Measurements from ENCODE around the gene CCDC184. TPM values are rescaled to one million over a fixed set of nuclear protein-coding genes. Genes with fewer than 3 reads are reported as not detected.

The CCDC184 gene
- total RNA-seq, 1 experiment from 2014 or later: 0.13 TPM

GRCh38 chr12:48183876-48184548 lies 568 bp downstream of the CCDC184 start:
- Histone ChIP-seq H3T11ph (ENCODE audit: low read length) (no peak overlapping the region), H3K14ac (ENCODE audit: insufficient read depth, low read length) (no peak overlapping the region), H2BK120ac (ENCODE audit: low read depth, low read length, poor library complexity, severe bottlenecking) (no peak overlapping the region), H3K4me2 (ENCODE audit: insufficient read depth, insufficient read length, low read length) (peak overlapping the region; percentile 54), H2AFZ (ENCODE audit: low read length) (no peak overlapping the region), H4K20me1 (ENCODE audit: control insufficient read depth, insufficient read depth, insufficient read length) (no peaks in the 10 kb centered on the region), H3K79me1 (ENCODE audit: insufficient read depth, low read depth, low read length, poor library complexity, severe bottlenecking) (no peaks in the 10 kb centered on the region), H2BK15ac (ENCODE audit: low read depth, low read length) (no peak overlapping the region), H3K9ac (ENCODE audit: extremely low read depth, insufficient read length, low read length) (no peak overlapping the region), H2BK5ac (ENCODE audit: insufficient read length, low read length) (no peak overlapping the region), H3K23me2 (ENCODE audit: insufficient read length, low read depth, low read length, poor library complexity, severe bottlenecking) (peaks cover 21% of the 10 kb centered on the region), H3K27ac (ENCODE audit: insufficient read length, low read depth, low read length) (no peak overlapping the region), H3K4ac (ENCODE audit: low read depth, low read length) (no peak overlapping the region), H2AK5ac (ENCODE audit: insufficient read length, low read length) (no peak overlapping the region), H3K79me2 (ENCODE audit: insufficient read depth, low read length) (no peaks in the 10 kb centered on the region), H3K4me1 (ENCODE audit: insufficient read depth, low read length) (no peaks in the 10 kb centered on the region), H2BK20ac (ENCODE audit: low read depth, low read length, poor library complexity, severe bottlenecking) (no peak overlapping the region), H3K56ac (ENCODE audit: insufficient read length, low read depth, low read length) (no peak overlapping the region), H3K9me3 (ENCODE audit: control insufficient read depth, low read depth, low read length) (no peaks in the 10 kb centered on the region), H4K91ac (ENCODE audit: insufficient read length, low read depth, low read length) (no peak overlapping the region), H4K5ac (ENCODE audit: insufficient read length, low read depth, low read length) (no peak overlapping the region), H3K23ac (ENCODE audit: insufficient read length, low read depth, low read length) (no peak overlapping the region), H2BK12ac (ENCODE audit: insufficient read length, low read depth, low read length) (no peak overlapping the region), H3K18ac (ENCODE audit: insufficient read length, low read depth, low read length) (no peak overlapping the region), H4K8ac (replicated peaks; ENCODE audit: insufficient read length, low read depth, low read length) (no peak overlapping the region), H3K27me3 (ENCODE audit: insufficient read depth, low read length) (peaks cover 15% of the 10 kb centered on the region; the same call in 1 of the 2 replicates)
- TF ChIP-seq, protein P1, sequence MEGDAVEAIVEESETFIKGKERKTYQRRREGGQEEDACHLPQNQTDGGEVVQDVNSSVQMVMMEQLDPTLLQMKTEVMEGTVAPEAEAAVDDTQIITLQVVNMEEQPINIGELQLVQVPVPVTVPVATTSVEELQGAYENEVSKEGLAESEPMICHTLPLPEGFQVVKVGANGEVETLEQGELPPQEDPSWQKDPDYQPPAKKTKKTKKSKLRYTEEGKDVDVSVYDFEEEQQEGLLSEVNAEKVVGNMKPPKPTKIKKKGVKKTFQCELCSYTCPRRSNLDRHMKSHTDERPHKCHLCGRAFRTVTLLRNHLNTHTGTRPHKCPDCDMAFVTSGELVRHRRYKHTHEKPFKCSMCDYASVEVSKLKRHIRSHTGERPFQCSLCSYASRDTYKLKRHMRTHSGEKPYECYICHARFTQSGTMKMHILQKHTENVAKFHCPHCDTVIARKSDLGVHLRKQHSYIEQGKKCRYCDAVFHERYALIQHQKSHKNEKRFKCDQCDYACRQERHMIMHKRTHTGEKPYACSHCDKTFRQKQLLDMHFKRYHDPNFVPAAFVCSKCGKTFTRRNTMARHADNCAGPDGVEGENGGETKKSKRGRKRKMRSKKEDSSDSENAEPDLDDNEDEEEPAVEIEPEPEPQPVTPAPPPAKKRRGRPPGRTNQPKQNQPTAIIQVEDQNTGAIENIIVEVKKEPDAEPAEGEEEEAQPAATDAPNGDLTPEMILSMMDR (conservative IDR thresholded peaks at IDR 0.05): no peak
- peaks cover 27 to 29% of the 10 kb centered on the region in 2 experiments for H3K4me1 Mint-ChIP-seq
- no peak overlapping the region for H3K27ac Mint-ChIP-seq
- H3K4me3 Mint-ChIP-seq: peak overlapping the region; percentile 79 to 87
- DNase-seq: no peak
- H3K27me3 Mint-ChIP-seq (ENCODE audit: low read depth): peaks cover 100% of the 10 kb centered on the region
- no peaks in the 10 kb centered on the region for H3K36me3 Mint-ChIP-seq (ENCODE audit: insufficient read depth in 1 of 3, low read depth in 3 of 3)
- no peaks in the 10 kb centered on the region; a peak in 2 of 5 replicates for H3K9me3 Mint-ChIP-seq
- WGBS (ENCODE audit: extremely low coverage, insufficient read length, low lambda C conversion rate): no CpG with 5 or more reads among the region's 61 CpGs

All from H9 (cell line).